Measurements from ENCODE around the gene TRPC4AP.

Gene TRPC4AP

GRCh38 chr20:34954904-34955230, 137.7 kb downstream of the TRPC4AP start:
- no peak for DNase-seq

- no peak for DNase-seq
Observed at GRCh38 chr20:34953960-34954359, 138.6 kb downstream of the TRPC4AP start.

GRCh38 chr20:34952671-34953070, 139.9 kb downstream of the TRPC4AP start:
- DNase-seq, result no peak

Measured in NCI-H1694 treated with DMSO at 0.1 percent for 48 hours (cell line).